Measurements from ENCODE around the gene LSM11.
A peak's percentile ranks its signal among the peaks of the same experiment; 100 is the strongest.

LSM11 gene

GRCh38 chr5:157732596-157733262, 10.8 kb upstream of the LSM11 start:
- DNase-seq (ENCODE audit: low read depth in 2 of 2), result no peak

GRCh38 chr5:157734436-157734835, 9.1 kb upstream of the LSM11 start:
- DNase-seq (ENCODE audit: low read depth in 2 of 2), result no peak

GRCh38 chr5:157735991-157736390, 7.5 kb upstream of the LSM11 start:
- no peak for DNase-seq (ENCODE audit: low read depth in 2 of 2)

GRCh38 chr5:157739388-157740228, 3.9 kb upstream of the LSM11 start:
- DNase-seq (ENCODE audit: low read depth in 2 of 2), result no peak

GRCh38 chr5:157740229-157740610, 3.3 kb upstream of the LSM11 start:
- no peak for DNase-seq (ENCODE audit: low read depth in 2 of 2)

- DNase-seq (ENCODE audit: low read depth in 2 of 2), result no peak
Observed at GRCh38 chr5:157741131-157741530, 2.4 kb upstream of the LSM11 start.

- peak in 1 of 2 donors; percentile 8 for DNase-seq (ENCODE audit: low read depth in 2 of 2)
Observed at GRCh38 chr5:157744051-157745011, 819 bp downstream of the LSM11 start.

- DNase-seq (ENCODE audit: low read depth in 2 of 2), result no peak
Observed at GRCh38 chr5:157745041-157745456, 1.5 kb downstream of the LSM11 start.

GRCh38 chr5:157747173-157747740, 3.7 kb downstream of the LSM11 start:
- no peak for DNase-seq (ENCODE audit: low read depth in 2 of 2)

GRCh38 chr5:157747766-157748700, 4.5 kb downstream of the LSM11 start:
- no peak for DNase-seq (ENCODE audit: low read depth in 2 of 2)

- no peak for DNase-seq (ENCODE audit: low read depth in 2 of 2)
Observed at GRCh38 chr5:157748760-157749461, 5.4 kb downstream of the LSM11 start.

- no peak for DNase-seq (ENCODE audit: low read depth in 2 of 2)
Observed at GRCh38 chr5:157749462-157749799, 5.9 kb downstream of the LSM11 start.

- no peak for DNase-seq (ENCODE audit: low read depth in 2 of 2)
Observed at GRCh38 chr5:157750320-157750719, 6.8 kb downstream of the LSM11 start.

- DNase-seq (ENCODE audit: low read depth in 2 of 2), result no peak
Observed at GRCh38 chr5:157756122-157756521, 12.6 kb downstream of the LSM11 start.

GRCh38 chr5:157758706-157759105, 15.2 kb downstream of the LSM11 start:
- DNase-seq (ENCODE audit: low read depth in 2 of 2), result no peak

- no peak for DNase-seq (ENCODE audit: low read depth in 2 of 2)
Observed at GRCh38 chr5:157761690-157762621, 18.4 kb downstream of the LSM11 start.

GRCh38 chr5:157764531-157764930, 21.0 kb downstream of the LSM11 start:
- no peak for DNase-seq (ENCODE audit: low read depth in 2 of 2)

GRCh38 chr5:157766442-157766841, 22.9 kb downstream of the LSM11 start:
- no peak for DNase-seq (ENCODE audit: low read depth in 2 of 2)

- no peak for DNase-seq (ENCODE audit: low read depth in 2 of 2)
Observed at GRCh38 chr5:157766902-157767301, 23.4 kb downstream of the LSM11 start.

All from stimulated activated CD4-positive, alpha-beta T cell treated with anti-CD3 and anti-CD28 coated beads, Interleukin-15, amount 100 ng/mL, for 48 hours (primary cell).